DND-41 (cell line): ENCODE results near the gene SCRN3.
"Not testable (repeated sequence)": the region's sequence is repeated elsewhere in the genome, so short reads cannot be mapped to it uniquely, and the experiment has no call there.

Experiments used
- ATAC-seq: fragments of 200-7000 bp; cut with Tn5 transposase; 3 replicates; pipeline ENCODE4 v1.9.1; 2021; ENCODE audit warnings: low read depth; ENCODE audit not compliant: insufficient read depth
- DNase-seq: peaks from one replicate; pipeline ENCODE4 v3.0.0-alpha.2; 2020
- H2AFZ ChIP-seq: 2 replicates; pipeline ENCODE4 v1.6.0; 2012; ENCODE audit warnings: low read depth, low read length
- H3K27ac ChIP-seq: 2 replicates; pipeline ENCODE4 v1.5.1; 2012; ENCODE audit warnings: low read length, inconsistent platforms
- H3K27me3 ChIP-seq: fragments of 200-600 bp; sonication (generic); 2 replicates; pipeline ENCODE4 v1.6.0; 2012; ENCODE audit warnings: low read length, mild to moderate bottlenecking, inconsistent platforms; ENCODE audit not compliant: insufficient read depth, poor library complexity
- H3K36me3 ChIP-seq: 2 replicates; pipeline ENCODE4 v1.5.1; 2012; ENCODE audit warnings: low read length, inconsistent platforms; ENCODE audit not compliant: insufficient read depth
- H3K4me1 ChIP-seq: 2 replicates; pipeline ENCODE4 v1.5.1; 2012; ENCODE audit warnings: mild to moderate bottlenecking, low read length; ENCODE audit not compliant: insufficient read depth
- H3K4me2 ChIP-seq: 2 replicates; pipeline ENCODE4 v1.6.0; 2012; ENCODE audit warnings: mild to moderate bottlenecking, moderate library complexity, low read length, inconsistent platforms; ENCODE audit not compliant: insufficient read depth
- H3K4me3 ChIP-seq, 2 experiments: fragments of 200-600 bp in 1 of 2; shearing (Covaris generic) in 1 of 2; 2 replicates each; pipeline ENCODE4 v1.5.1; 2012 to 2016; ENCODE audit warnings: inconsistent platforms in 2 of 2, low read length in 2 of 2, mild to moderate bottlenecking in 2 of 2, low read depth in 1 of 2, moderate library complexity in 1 of 2
- H3K79me2 ChIP-seq: 2 replicates; pipeline ENCODE4 v1.6.0; 2012; ENCODE audit warnings: low read length, inconsistent platforms; ENCODE audit not compliant: insufficient read depth
- H3K9ac ChIP-seq: 2 replicates; pipeline ENCODE4 v1.6.0; 2012; ENCODE audit warnings: low read depth, mild to moderate bottlenecking, inconsistent platforms, low read length, moderate library complexity
- H3K9me3 ChIP-seq: 2 replicates; pipeline ENCODE4 v1.5.1; 2012; ENCODE audit warnings: low read length, moderate library complexity, mild to moderate bottlenecking, inconsistent platforms; ENCODE audit not compliant: insufficient read depth, severe bottlenecking
- H4K20me1 ChIP-seq: 2 replicates; pipeline ENCODE4 v1.6.0; 2012; ENCODE audit warnings: low read length; ENCODE audit not compliant: insufficient read depth
- EZH2 ChIP-seq: IDR thresholded peaks from 3 replicates; pipeline ENCODE4 v1.6.1; 2012; ENCODE audit warnings: borderline replicate concordance, low read depth, mild to moderate bottlenecking, moderate library complexity, low read length, inconsistent platforms; ENCODE audit not compliant: severe bottlenecking
- TF ChIP-seq, protein P1 (sequence below): IDR thresholded peaks from 2 replicates; pipeline ENCODE4 v1.5.1; 2012; ENCODE audit warnings: borderline replicate concordance, low read length, moderate library complexity, mild to moderate bottlenecking; ENCODE audit not compliant: poor library complexity, severe bottlenecking; ENCODE audit errors: extremely low read depth

Gene SCRN3

DNA sequence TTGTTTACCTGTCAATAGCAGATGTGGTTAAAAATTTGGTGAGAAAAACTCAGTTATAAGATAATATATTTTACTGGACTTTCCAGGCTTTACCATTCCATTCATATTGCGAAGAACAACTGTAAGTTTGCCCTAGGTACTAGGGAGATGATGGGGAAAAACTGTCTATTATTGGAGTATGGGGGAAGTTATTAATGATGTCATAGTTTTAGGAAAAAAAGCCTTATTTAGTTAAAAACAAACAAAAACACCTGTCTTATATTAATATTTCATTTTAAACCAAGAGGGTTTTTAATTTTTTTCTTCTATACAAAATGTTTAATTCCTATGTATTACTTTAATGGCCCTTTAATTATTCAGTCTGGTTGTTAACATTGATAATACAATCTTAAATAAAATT is 42.5 kb upstream of the SCRN3 start:
- H3K36me3 ChIP-seq: peaks cover 32% of the 10 kb centered on the region; the same call in 1 of the 2 replicates
- H3K9me3 ChIP-seq: no peaks in the 10 kb centered on the region
- no peak overlapping the region for H3K27ac ChIP-seq
- TF ChIP-seq EZH2: no peak
- TF ChIP-seq, protein P1, sequence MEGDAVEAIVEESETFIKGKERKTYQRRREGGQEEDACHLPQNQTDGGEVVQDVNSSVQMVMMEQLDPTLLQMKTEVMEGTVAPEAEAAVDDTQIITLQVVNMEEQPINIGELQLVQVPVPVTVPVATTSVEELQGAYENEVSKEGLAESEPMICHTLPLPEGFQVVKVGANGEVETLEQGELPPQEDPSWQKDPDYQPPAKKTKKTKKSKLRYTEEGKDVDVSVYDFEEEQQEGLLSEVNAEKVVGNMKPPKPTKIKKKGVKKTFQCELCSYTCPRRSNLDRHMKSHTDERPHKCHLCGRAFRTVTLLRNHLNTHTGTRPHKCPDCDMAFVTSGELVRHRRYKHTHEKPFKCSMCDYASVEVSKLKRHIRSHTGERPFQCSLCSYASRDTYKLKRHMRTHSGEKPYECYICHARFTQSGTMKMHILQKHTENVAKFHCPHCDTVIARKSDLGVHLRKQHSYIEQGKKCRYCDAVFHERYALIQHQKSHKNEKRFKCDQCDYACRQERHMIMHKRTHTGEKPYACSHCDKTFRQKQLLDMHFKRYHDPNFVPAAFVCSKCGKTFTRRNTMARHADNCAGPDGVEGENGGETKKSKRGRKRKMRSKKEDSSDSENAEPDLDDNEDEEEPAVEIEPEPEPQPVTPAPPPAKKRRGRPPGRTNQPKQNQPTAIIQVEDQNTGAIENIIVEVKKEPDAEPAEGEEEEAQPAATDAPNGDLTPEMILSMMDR: no peak
- no peaks in the 10 kb centered on the region for H3K79me2 ChIP-seq
- H3K4me1 ChIP-seq: no peaks in the 10 kb centered on the region
- H3K4me2 ChIP-seq: no peak overlapping the region
- H3K9ac ChIP-seq: no peak overlapping the region
- H3K27me3 ChIP-seq: no peaks in the 10 kb centered on the region
- H2AFZ ChIP-seq: no peak overlapping the region
- H3K4me3 ChIP-seq: no peak overlapping the region
- no peaks in the 10 kb centered on the region for H4K20me1 ChIP-seq
- DNase-seq (no peak), ATAC-seq (no peak)

DNA sequence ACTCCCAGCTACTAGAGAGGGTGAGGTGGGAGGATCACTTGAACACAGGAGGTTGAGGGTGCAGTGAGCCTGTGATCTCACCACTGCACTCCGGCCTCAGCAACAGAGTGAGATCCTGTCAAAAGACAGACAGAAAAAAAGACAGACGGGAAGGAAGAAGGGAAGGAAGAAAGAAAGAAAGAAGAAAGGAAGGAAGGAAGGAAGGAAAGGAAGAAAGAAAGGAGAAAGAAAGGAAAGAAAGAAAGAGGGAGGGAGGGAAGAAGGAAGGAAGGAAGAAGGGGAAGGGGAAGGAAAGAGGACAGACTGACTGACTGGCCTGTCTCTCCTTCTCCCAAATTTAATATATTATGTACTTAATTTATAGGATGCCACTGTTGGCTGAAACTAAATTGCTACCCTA is 39.2 kb upstream of the SCRN3 start:
- Histone ChIP-seq H3K4me3 (no peak overlapping the region), H3K27me3 (no peaks in the 10 kb centered on the region), H3K9me3 (no peaks in the 10 kb centered on the region), H2AFZ (no peak overlapping the region), H3K36me3 (peaks cover 12% of the 10 kb centered on the region; the same call in 1 of the 2 replicates), H3K9ac (no peak overlapping the region), H3K79me2 (no peaks in the 10 kb centered on the region), H3K4me2 (no peak overlapping the region), H3K4me1 (no peaks in the 10 kb centered on the region), H3K27ac (no peak overlapping the region), H4K20me1 (no peaks in the 10 kb centered on the region)
- ATAC-seq: no peak
- no peak for TF ChIP-seq EZH2
- TF ChIP-seq, protein P1: no peak
- DNase-seq: no peak

DNA sequence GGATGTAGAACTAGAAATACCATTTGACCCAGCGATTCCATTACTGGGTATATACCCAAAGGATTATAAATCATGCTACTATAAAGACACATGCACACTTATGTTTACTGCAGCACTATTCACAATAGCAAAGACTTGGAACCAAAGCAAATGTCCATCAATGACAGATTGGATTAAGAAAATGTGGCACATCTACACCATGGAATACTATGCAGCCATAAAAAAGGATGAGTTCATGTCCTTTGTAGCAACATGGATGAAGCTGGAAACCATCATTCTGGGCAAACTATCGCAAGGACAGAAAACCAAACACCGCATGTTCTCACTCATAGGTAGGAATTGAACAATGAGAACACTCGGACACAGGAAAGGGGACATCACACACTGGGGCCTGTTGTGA is 35.9 kb upstream of the SCRN3 start:
- not testable (repeated sequence) for H2AFZ ChIP-seq, H3K4me1 ChIP-seq, H3K4me2 ChIP-seq, H3K9ac ChIP-seq, H4K20me1 ChIP-seq, H3K79me2 ChIP-seq, H3K4me3 ChIP-seq, H3K27ac ChIP-seq, ATAC-seq, H3K27me3 ChIP-seq, DNase-seq
- H3K36me3 ChIP-seq: peaks cover 24% of the 10 kb centered on the region
- H3K9me3 ChIP-seq: peaks cover 11% of the 10 kb centered on the region

DNA sequence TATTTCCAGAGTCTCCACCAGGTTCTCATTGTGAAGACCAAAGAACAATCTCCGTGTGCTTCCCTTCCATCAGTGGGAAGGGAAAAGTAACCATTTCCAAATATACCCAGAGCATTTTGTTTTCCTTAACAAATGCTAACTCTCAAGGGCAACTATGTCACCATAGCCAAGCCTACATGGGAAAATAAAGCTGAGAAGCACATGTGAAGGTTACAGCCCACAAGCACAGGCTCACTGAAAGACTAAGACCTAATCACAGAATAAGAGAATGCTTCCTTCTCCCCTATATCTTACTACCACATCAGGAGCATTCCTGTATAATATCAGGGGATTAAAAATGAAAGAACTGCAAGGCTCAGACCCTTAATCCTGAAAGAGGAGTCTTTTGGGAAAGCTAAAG is 32.6 kb upstream of the SCRN3 start:
- DNase-seq (no peak), ATAC-seq (no peak)
- H3K4me2 ChIP-seq: no peak overlapping the region
- H3K27me3 ChIP-seq: no peaks in the 10 kb centered on the region
- H3K4me3 ChIP-seq: no peak overlapping the region
- no peaks in the 10 kb centered on the region for H4K20me1 ChIP-seq
- TF ChIP-seq EZH2: no peak
- TF ChIP-seq, protein P1: no peak
- no peak overlapping the region for H3K27ac ChIP-seq
- H3K79me2 ChIP-seq: no peaks in the 10 kb centered on the region; the same call in 1 of the 2 replicates
- H3K36me3 ChIP-seq: peaks cover 48% of the 10 kb centered on the region
- no peaks in the 10 kb centered on the region for H3K4me1 ChIP-seq
- H3K9me3 ChIP-seq: peaks cover 28% of the 10 kb centered on the region
- H2AFZ ChIP-seq: no peak overlapping the region
- no peak overlapping the region for H3K9ac ChIP-seq

DNA sequence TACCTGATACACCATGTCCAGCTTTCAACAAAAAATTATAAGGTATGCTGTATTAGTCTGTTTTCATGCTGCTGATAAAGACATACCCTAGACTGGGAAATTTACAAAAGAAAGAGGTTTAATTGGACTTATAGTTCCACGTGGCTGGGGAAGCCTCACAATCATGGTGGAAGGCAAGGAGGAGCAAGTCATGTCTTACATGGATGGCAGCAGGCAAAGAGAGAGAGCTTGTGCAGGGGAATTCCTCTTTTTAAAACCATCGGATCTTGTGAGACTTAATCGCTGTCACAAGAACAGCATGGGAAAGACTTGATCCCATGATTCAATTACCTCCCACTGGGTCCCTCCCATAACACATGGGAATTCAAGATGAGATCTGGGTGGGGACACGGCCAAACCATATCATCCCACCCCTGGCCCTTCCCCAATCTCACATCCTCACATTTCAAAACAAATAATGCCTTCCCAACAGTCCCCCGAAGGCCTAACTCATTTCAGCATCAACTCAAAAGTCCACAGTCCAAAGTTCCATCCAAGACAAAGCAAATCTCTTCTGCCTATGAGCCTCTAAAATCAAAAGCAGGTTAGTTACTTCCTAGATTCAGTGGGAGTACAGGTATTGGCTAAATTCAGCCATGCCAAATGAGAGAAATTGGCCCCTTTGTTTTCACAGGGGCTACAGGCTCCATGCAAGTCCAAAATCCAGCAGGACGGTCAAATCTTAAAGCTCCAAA is 31.9 kb upstream of the SCRN3 start:
- not testable (repeated sequence) for H3K9ac ChIP-seq, H3K79me2 ChIP-seq, H4K20me1 ChIP-seq, H2AFZ ChIP-seq, H3K4me3 ChIP-seq, H3K27me3 ChIP-seq, H3K4me2 ChIP-seq, ATAC-seq, H3K27ac ChIP-seq, DNase-seq, H3K4me1 ChIP-seq
- H3K36me3 ChIP-seq: peaks cover 53% of the 10 kb centered on the region
- peaks cover 28% of the 10 kb centered on the region for H3K9me3 ChIP-seq
